Glomerular visceral epithelial cell (primary cell): ENCODE measurements around the gene SLC29A1.
A peak's percentile ranks its signal among the peaks of the same experiment; 100 is the strongest.
"Not testable (repeated sequence)": the region's sequence is repeated elsewhere in the genome, so short reads cannot be mapped to it uniquely, and the experiment has no call there.

Experiments
- DNase-seq: peaks from one replicate; pipeline ENCODE4 v3.0.0-alpha.2; 2016; ENCODE audit errors: extremely low spot score

SLC29A1 gene

GRCh38 chr6:44223319-44224028 lies at the start of gene SLC29A1:
TSS of gene SLC29A1 (plus strand) at chr6:44223595. CDS start at chr6:44227314, 3,719 bp downstream.
- peak; percentile 77 for DNase-seq

GRCh38 chr6:44176130-44176761 lies 47.1 kb upstream of the SLC29A1 start:
- DNase-seq, result no peak

GRCh38 chr6:44176762-44177509 lies 46.5 kb upstream of the SLC29A1 start:
- DNase-seq, result no peak

GRCh38 chr6:44177691-44178423 lies 45.5 kb upstream of the SLC29A1 start:
- no peak for DNase-seq

GRCh38 chr6:44178424-44179071 lies 44.8 kb upstream of the SLC29A1 start:
- no peak for DNase-seq

- no peak for DNase-seq
Observed at GRCh38 chr6:44179072-44179536, 44.3 kb upstream of the SLC29A1 start.

GRCh38 chr6:44179648-44180047 lies 43.7 kb upstream of the SLC29A1 start:
- no peak for DNase-seq

- no peak for DNase-seq
Observed at GRCh38 chr6:44180406-44180805, 43.0 kb upstream of the SLC29A1 start.

GRCh38 chr6:44180886-44181285 lies 42.5 kb upstream of the SLC29A1 start:
- no peak for DNase-seq

- not testable (repeated sequence) for DNase-seq
Observed at GRCh38 chr6:44181784-44182183, 41.6 kb upstream of the SLC29A1 start.

GRCh38 chr6:44182911-44183390 lies 40.4 kb upstream of the SLC29A1 start:
- no peak for DNase-seq

- no peak for DNase-seq
Observed at GRCh38 chr6:44183783-44184182, 39.6 kb upstream of the SLC29A1 start.

- DNase-seq, result not testable (repeated sequence)
Observed at GRCh38 chr6:44185356-44185755, 38.0 kb upstream of the SLC29A1 start.

GRCh38 chr6:44185953-44186634 lies 37.3 kb upstream of the SLC29A1 start:
- no peak for DNase-seq

- no peak for DNase-seq
Observed at GRCh38 chr6:44186635-44187025, 36.8 kb upstream of the SLC29A1 start.

- no peak for DNase-seq
Observed at GRCh38 chr6:44188819-44189218, 34.6 kb upstream of the SLC29A1 start.

GRCh38 chr6:44189257-44189656 lies 34.1 kb upstream of the SLC29A1 start:
- no peak for DNase-seq

- no peak for DNase-seq
Observed at GRCh38 chr6:44190715-44191114, 32.7 kb upstream of the SLC29A1 start.

- no peak for DNase-seq
Observed at GRCh38 chr6:44192428-44193041, 30.9 kb upstream of the SLC29A1 start.

- no peak for DNase-seq
Observed at GRCh38 chr6:44193307-44193910, 30.0 kb upstream of the SLC29A1 start.
